ENCODE data around the gene DIP2A.

- no peak for TF ChIP-seq CTCF (IDR thresholded peaks at IDR 0.05; ENCODE audit: control extremely low read depth in 1 of 3, insufficient read depth in 1 of 3, low read depth in 1 of 3, low read length in 3 of 3)
- no peak for TF ChIP-seq SIRT6 (IDR thresholded peaks at IDR 0.05; ENCODE audit: low read length)
- no peak for TF ChIP-seq CREB1 (IDR thresholded peaks at IDR 0.05)
- TF ChIP-seq NRF1 (IDR thresholded peaks at IDR 0.05; ENCODE audit: low read depth, low read length) = no peak
- TF ChIP-seq MAFK (IDR thresholded peaks at IDR 0.05; ENCODE audit: low read depth, low read length) = no peak
- TF ChIP-seq JUN (IDR thresholded peaks at IDR 0.05; ENCODE audit: low read depth, low read length) = no peak
- TF ChIP-seq ATF3 (IDR thresholded peaks at IDR 0.05; ENCODE audit: insufficient read depth, low read depth, low read length) = no peak
- TF ChIP-seq EZH2 (IDR thresholded peaks at IDR 0.05; ENCODE audit: low read depth, low read length, severe bottlenecking) = no peak
Observed at GRCh38 chr21:46503922-46504550, 45.3 kb downstream of the DIP2A start.
